ENCODE measurements around the gene LRRC7. TPM values are rescaled to one million over a fixed set of nuclear protein-coding genes. Genes with fewer than 3 reads are reported as not detected.

Gene LRRC7
- total and polyA plus RNA-seq, 2 experiments from 2014 or later, result 1.2 TPM; not detected in 1

DNA sequence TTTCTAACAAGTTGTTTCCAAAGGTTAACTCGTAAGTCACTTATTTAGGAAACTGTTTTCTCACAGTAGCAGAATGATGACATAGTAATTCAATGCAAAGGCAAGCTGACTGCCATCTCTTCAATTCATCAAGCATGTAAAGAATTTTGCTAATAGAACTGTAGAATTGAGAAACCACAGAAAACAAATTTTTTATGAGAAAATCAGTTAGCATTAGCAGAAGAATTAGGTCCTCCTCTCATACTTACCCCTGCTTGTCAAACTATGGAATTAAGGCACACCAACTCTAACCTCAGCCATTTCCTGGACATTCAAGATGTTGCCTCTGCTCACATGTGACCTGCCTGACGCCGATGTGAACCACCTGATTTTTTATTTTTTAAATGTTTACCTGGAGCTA, 522.4 kb downstream of the LRRC7 start:
- TF ChIP-seq, protein P1, sequence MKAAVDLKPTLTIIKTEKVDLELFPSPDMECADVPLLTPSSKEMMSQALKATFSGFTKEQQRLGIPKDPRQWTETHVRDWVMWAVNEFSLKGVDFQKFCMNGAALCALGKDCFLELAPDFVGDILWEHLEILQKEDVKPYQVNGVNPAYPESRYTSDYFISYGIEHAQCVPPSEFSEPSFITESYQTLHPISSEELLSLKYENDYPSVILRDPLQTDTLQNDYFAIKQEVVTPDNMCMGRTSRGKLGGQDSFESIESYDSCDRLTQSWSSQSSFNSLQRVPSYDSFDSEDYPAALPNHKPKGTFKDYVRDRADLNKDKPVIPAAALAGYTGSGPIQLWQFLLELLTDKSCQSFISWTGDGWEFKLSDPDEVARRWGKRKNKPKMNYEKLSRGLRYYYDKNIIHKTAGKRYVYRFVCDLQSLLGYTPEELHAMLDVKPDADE (IDR thresholded peaks at IDR 0.05), result no peak
- TF ChIP-seq STAT1 (IDR thresholded peaks at IDR 0.05; ENCODE audit: unreplicated experiment), result no peak
- TF ChIP-seq JUNB (IDR thresholded peaks at IDR 0.05; ENCODE audit: unreplicated experiment), result no peak
- TF ChIP-seq, protein P2, sequence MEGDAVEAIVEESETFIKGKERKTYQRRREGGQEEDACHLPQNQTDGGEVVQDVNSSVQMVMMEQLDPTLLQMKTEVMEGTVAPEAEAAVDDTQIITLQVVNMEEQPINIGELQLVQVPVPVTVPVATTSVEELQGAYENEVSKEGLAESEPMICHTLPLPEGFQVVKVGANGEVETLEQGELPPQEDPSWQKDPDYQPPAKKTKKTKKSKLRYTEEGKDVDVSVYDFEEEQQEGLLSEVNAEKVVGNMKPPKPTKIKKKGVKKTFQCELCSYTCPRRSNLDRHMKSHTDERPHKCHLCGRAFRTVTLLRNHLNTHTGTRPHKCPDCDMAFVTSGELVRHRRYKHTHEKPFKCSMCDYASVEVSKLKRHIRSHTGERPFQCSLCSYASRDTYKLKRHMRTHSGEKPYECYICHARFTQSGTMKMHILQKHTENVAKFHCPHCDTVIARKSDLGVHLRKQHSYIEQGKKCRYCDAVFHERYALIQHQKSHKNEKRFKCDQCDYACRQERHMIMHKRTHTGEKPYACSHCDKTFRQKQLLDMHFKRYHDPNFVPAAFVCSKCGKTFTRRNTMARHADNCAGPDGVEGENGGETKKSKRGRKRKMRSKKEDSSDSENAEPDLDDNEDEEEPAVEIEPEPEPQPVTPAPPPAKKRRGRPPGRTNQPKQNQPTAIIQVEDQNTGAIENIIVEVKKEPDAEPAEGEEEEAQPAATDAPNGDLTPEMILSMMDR (conservative IDR thresholded peaks at IDR 0.05; ENCODE audit: low read depth in 2 of 2), result no peak
- H3K79me2 ChIP-seq (replicated peaks; ENCODE audit: insufficient read depth), result no peaks in the 10 kb centered on the region
- ATAC-seq (no peak), DNase-seq (ENCODE audit: low spot score) (no peak)
- no peaks in the 10 kb centered on the region for H3K36me3 ChIP-seq (ENCODE audit: insufficient read depth)
- Mint-ChIP-seq H3K27me3 (ENCODE audit: insufficient read depth, low read depth, poor library complexity) (no peaks in the 10 kb centered on the region), H3K4me1 (peaks cover 8% of the 10 kb centered on the region; the same call in 2 of the 3 replicates), H3K4me3 (no peak overlapping the region), H3K36me3 (ENCODE audit: low read depth) (no peaks in the 10 kb centered on the region), H3K27ac (no peak overlapping the region), H3K9me3 (no peaks in the 10 kb centered on the region)
- H3K4me3 ChIP-seq, result no peak overlapping the region
- H2AFZ ChIP-seq, result no peak overlapping the region
- H3K9me2 ChIP-seq (ENCODE audit: insufficient read depth), result no peaks in the 10 kb centered on the region
- H3K4me2 ChIP-seq, result no peak overlapping the region
- no peaks in the 10 kb centered on the region for H3K4me1 ChIP-seq (ENCODE audit: insufficient read depth)
- no peaks in the 10 kb centered on the region for H3F3A ChIP-seq (replicated peaks; ENCODE audit: low read depth)
- no peaks in the 10 kb centered on the region for H3K27me3 ChIP-seq (ENCODE audit: insufficient read depth)
- no peaks in the 10 kb centered on the region for H4K20me1 ChIP-seq (replicated peaks; ENCODE audit: insufficient read depth)
- H3K27ac ChIP-seq (ENCODE audit: low read depth), result no peak overlapping the region

DNA sequence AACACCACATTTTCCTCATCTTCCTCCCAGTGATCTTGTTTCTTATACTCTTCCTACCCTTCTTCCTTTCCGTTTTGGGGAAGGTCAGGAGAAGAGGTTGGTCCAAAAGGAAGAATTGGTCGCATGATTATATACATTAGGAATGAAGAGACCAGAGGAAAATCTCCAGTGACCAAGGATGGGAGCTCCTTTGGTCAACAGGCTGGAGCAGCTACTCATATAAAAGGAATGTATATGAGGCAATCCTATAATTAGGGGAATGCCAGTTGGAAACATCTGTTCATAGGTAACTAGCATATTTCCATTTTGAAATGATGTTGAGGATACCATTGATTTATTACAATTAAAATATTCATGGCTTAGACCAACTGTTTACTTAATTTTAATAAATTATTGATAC, 523.2 kb downstream of the LRRC7 start:
- Histone ChIP-seq H3K79me2 (replicated peaks; ENCODE audit: insufficient read depth) (no peaks in the 10 kb centered on the region), H3K27ac (ENCODE audit: low read depth) (no peak overlapping the region), H3F3A (replicated peaks; ENCODE audit: low read depth) (no peaks in the 10 kb centered on the region), H3K9me2 (ENCODE audit: insufficient read depth) (no peaks in the 10 kb centered on the region), H4K20me1 (replicated peaks; ENCODE audit: insufficient read depth) (no peaks in the 10 kb centered on the region), H3K27me3 (ENCODE audit: insufficient read depth) (no peaks in the 10 kb centered on the region), H3K36me3 (ENCODE audit: insufficient read depth) (no peaks in the 10 kb centered on the region), H3K4me3 (no peak overlapping the region), H3K4me2 (no peak overlapping the region), H3K4me1 (ENCODE audit: insufficient read depth) (no peaks in the 10 kb centered on the region), H2AFZ (no peak overlapping the region)
- Mint-ChIP-seq H3K36me3 (ENCODE audit: low read depth) (no peaks in the 10 kb centered on the region), H3K4me1 (peaks cover 8% of the 10 kb centered on the region; the same call in 2 of the 3 replicates), H3K27ac (no peak overlapping the region), H3K4me3 (no peak overlapping the region), H3K27me3 (ENCODE audit: insufficient read depth, low read depth, poor library complexity) (no peaks in the 10 kb centered on the region), H3K9me3 (no peaks in the 10 kb centered on the region)
- TF ChIP-seq, protein P1 (IDR thresholded peaks at IDR 0.05), result no peak
- TF ChIP-seq NANOG (IDR thresholded peaks at IDR 0.05; ENCODE audit: borderline replicate concordance) (no peak), JUNB (IDR thresholded peaks at IDR 0.05; ENCODE audit: unreplicated experiment) (no peak)
- no peak for ATAC-seq
- DNase-seq (ENCODE audit: low spot score), result no peak

DNA sequence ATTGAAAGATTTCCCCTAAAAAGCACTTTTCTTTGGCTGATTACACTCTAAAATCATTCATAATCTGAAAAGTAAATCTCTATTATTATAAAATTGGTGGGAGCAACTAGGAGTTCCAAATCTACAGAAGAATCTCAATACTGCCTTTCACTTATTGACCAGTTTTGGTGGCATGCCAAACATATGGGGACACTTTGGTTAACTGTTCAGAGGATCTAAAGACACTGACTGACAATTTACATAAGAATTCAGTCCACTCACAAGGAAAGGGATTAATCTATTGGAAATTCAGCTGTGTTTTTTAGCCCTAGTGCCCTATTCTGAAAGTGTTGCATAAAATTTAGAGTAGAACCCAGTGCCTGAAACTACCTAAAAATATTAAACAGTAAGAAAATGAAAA, 524.1 kb downstream of the LRRC7 start:
- H3K36me3 ChIP-seq (ENCODE audit: insufficient read depth), result no peaks in the 10 kb centered on the region
- H3K9me3 Mint-ChIP-seq, result no peaks in the 10 kb centered on the region
- no peaks in the 10 kb centered on the region for H3K4me1 ChIP-seq (ENCODE audit: insufficient read depth)
- H3K4me3 ChIP-seq, result no peak overlapping the region
- peaks cover 8% of the 10 kb centered on the region; the same call in 2 of the 3 replicates for H3K4me1 Mint-ChIP-seq
- no peaks in the 10 kb centered on the region for H3K27me3 Mint-ChIP-seq (ENCODE audit: insufficient read depth, low read depth, poor library complexity)
- no peaks in the 10 kb centered on the region for H3K27me3 ChIP-seq (ENCODE audit: insufficient read depth)
- H3F3A ChIP-seq (replicated peaks; ENCODE audit: low read depth), result no peaks in the 10 kb centered on the region
- H3K27ac ChIP-seq (ENCODE audit: low read depth), result no peak overlapping the region
- no peaks in the 10 kb centered on the region for H3K9me2 ChIP-seq (ENCODE audit: insufficient read depth)
- H3K4me3 Mint-ChIP-seq, result no peak overlapping the region
- no peaks in the 10 kb centered on the region for H3K79me2 ChIP-seq (replicated peaks; ENCODE audit: insufficient read depth)
- no peak for DNase-seq (ENCODE audit: low spot score)
- H3K36me3 Mint-ChIP-seq (ENCODE audit: low read depth), result no peaks in the 10 kb centered on the region
- no peak for ATAC-seq
- no peak overlapping the region for H3K4me2 ChIP-seq
- no peak overlapping the region for H3K27ac Mint-ChIP-seq
- no peaks in the 10 kb centered on the region for H4K20me1 ChIP-seq (replicated peaks; ENCODE audit: insufficient read depth)
- no peak overlapping the region for H2AFZ ChIP-seq
- TF ChIP-seq, protein P3, sequence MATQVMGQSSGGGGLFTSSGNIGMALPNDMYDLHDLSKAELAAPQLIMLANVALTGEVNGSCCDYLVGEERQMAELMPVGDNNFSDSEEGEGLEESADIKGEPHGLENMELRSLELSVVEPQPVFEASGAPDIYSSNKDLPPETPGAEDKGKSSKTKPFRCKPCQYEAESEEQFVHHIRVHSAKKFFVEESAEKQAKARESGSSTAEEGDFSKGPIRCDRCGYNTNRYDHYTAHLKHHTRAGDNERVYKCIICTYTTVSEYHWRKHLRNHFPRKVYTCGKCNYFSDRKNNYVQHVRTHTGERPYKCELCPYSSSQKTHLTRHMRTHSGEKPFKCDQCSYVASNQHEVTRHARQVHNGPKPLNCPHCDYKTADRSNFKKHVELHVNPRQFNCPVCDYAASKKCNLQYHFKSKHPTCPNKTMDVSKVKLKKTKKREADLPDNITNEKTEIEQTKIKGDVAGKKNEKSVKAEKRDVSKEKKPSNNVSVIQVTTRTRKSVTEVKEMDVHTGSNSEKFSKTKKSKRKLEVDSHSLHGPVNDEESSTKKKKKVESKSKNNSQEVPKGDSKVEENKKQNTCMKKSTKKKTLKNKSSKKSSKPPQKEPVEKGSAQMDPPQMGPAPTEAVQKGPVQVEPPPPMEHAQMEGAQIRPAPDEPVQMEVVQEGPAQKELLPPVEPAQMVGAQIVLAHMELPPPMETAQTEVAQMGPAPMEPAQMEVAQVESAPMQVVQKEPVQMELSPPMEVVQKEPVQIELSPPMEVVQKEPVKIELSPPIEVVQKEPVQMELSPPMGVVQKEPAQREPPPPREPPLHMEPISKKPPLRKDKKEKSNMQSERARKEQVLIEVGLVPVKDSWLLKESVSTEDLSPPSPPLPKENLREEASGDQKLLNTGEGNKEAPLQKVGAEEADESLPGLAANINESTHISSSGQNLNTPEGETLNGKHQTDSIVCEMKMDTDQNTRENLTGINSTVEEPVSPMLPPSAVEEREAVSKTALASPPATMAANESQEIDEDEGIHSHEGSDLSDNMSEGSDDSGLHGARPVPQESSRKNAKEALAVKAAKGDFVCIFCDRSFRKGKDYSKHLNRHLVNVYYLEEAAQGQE (IDR thresholded peaks at IDR 0.05; ENCODE audit: unreplicated experiment), result no peak
- TF ChIP-seq, protein P1 (IDR thresholded peaks at IDR 0.05), result no peak
- no peak for TF ChIP-seq STAT1 (IDR thresholded peaks at IDR 0.05; ENCODE audit: unreplicated experiment)
- no peak for TF ChIP-seq ZNF114 (CRISPR knock-in tag; IDR thresholded peaks at IDR 0.05)
- no peak for TF ChIP-seq ZNF331 (CRISPR knock-in tag; IDR thresholded peaks at IDR 0.05; ENCODE audit: low read depth)
- no peak for TF ChIP-seq POLR2AphosphoS5 (IDR thresholded peaks at IDR 0.05; ENCODE audit: low read depth)
- no peak for TF ChIP-seq CREB1 (CRISPR knock-in tag; IDR thresholded peaks at IDR 0.05; ENCODE audit: low read depth)
